HG02610 (cell line): ENCODE results near the gene PARD3B.

Source experiments
- ATAC-seq: cut with Tn5 transposase; IDR thresholded peaks from one replicate; pipeline ENCODE4 v1.9.1; 2021; ENCODE audit warnings: mild to moderate bottlenecking, moderate library complexity; ENCODE audit not compliant: unreplicated experiment

Gene PARD3B

DNA sequence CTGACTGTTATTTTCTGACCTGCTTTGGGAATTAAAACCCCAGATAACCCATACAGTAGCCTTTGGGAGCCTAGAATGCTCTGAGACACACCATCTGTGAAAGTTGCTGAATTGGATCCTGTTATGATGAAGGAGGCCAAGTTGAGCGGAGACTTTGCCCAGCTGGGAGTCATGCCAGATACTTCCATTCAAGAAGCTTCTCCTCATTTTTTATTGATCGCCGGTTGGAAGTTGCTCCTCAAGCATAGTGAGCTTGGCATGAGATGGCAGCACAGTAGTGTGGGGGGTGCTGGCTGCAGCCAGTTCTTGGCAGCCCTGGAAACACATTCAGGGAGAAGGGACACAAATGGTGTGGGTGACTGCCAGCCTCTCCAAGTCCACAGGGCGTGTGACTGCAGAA lies 866.3 kb downstream of the PARD3B start:
- no peak for ATAC-seq

DNA sequence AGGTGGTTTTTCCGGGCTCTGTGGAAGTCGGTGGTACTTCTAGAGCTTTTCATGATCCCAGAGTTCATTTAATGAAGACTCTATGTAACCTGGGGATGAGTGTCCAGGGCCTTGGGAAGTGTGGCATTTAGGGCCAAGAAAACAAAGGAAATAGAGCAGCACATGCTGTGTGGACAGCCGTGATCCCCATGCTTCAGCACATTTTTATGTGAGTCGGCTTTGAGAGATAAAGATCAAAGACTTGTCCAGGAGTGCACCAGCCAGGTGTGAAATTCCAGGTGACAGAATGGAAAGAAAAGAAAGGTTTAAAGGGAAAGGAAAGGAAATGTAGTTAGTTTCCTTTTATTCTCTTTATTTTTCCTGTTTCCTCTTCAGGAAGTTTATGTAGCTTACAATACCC lies 879.1 kb downstream of the PARD3B start:
- ATAC-seq, result no peak

- no peak for ATAC-seq
Measured at GRCh38 chr2:205425102-205425501, 879.8 kb downstream of the PARD3B start.

DNA sequence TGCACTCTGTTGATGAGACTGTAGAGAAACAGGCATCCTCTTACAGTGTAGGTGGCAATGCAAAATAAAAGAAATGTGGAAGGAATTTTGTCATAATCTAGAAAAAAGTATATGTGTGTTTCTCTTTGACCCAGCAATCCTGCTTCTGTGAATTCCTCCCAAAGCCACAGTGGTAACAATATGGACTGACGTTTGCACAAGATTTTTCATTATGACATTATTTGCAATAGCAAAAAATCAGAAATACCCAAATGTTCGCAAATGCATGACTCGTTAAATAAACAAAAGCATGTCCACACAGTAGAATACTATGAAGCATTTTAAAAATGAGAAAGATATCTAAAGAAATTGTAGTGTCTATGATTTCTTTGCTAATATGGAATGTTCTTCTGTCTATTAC lies 881.8 kb downstream of the PARD3B start:
- no peak for ATAC-seq

GRCh38 chr2:205428811-205429210 lies 883.5 kb downstream of the PARD3B start:
- no peak for ATAC-seq

- ATAC-seq, result no peak
Measured at GRCh38 chr2:205435970-205436369, 890.7 kb downstream of the PARD3B start.

- ATAC-seq, result no peak
Measured at GRCh38 chr2:205438241-205438640, 893.0 kb downstream of the PARD3B start.

DNA sequence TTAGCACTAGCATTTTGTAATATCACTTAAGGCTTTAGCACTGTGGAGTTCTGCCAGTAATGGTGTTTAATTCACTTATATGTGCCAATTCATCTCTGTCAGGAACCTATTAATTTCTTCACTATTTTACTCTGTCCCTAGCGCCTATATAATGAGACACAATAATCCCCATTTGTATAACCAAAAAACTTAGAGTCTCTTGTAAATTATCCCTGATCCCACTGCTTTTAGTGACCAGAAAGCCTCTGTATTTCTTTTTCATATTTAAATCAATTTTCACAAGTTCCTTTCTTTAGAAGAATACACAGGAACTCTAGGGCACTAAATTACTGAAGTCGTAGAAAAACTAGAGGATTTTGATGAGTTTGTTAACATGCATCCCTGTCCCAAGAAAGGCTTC lies 894.3 kb downstream of the PARD3B start:
- no peak for ATAC-seq

DNA sequence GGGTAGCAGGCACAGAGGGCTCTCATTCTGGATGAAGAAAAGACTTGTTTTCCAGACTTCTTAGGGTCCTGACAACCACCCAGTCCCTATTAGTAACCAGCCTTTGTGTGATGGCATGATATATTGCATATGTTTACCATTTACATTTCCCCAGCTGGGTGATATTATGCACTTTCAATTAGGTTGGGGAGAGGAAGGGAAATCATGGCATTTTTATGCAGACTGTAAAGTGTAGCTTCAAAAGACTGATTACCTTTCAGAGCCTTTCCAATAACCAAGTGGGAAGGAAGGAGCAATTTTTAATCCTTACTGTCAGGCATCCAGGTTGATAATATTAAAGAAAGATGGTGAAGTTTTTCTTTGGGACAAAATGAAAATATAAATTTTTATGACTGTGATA lies 896.2 kb downstream of the PARD3B start:
- no peak for ATAC-seq

GRCh38 chr2:205448189-205448588 lies 902.9 kb downstream of the PARD3B start:
- no peak for ATAC-seq

DNA sequence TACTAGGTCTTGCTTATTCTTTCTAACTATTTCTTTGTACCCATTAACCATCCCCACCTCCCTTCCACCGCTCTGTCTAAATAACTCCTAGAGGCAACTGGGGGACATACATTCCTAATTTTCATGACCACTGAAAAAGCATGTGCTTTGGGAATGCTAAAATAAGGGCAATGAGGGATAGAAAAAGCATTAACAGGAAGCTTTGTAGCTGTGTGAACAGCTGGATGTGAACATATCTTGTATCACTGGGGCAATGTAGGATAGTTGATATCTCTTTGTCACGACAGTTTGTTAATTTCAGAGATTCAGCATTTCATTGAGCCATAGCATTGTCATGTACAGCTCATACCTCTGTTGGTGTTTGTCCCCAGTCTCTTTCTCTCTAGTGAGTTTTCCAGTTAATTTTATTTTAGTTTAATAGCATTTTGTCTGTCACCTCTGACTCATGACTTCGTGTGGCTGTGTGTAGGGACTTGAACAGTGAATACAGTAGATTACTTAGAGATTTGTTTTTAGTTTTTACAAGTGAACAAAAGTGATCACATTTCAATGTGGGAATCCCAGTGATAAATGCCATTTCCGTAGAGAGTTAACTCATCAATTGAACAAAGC lies 906.7 kb downstream of the PARD3B start:
- ATAC-seq, result no peak

- ATAC-seq, result no peak
Measured at GRCh38 chr2:205453202-205453601, 907.9 kb downstream of the PARD3B start.

GRCh38 chr2:205456682-205457081 lies 911.4 kb downstream of the PARD3B start:
- no peak for ATAC-seq

GRCh38 chr2:205460217-205460616 lies 914.9 kb downstream of the PARD3B start:
- no peak for ATAC-seq

GRCh38 chr2:205461169-205461568 lies 915.9 kb downstream of the PARD3B start:
- ATAC-seq, result peak; percentile 31

DNA sequence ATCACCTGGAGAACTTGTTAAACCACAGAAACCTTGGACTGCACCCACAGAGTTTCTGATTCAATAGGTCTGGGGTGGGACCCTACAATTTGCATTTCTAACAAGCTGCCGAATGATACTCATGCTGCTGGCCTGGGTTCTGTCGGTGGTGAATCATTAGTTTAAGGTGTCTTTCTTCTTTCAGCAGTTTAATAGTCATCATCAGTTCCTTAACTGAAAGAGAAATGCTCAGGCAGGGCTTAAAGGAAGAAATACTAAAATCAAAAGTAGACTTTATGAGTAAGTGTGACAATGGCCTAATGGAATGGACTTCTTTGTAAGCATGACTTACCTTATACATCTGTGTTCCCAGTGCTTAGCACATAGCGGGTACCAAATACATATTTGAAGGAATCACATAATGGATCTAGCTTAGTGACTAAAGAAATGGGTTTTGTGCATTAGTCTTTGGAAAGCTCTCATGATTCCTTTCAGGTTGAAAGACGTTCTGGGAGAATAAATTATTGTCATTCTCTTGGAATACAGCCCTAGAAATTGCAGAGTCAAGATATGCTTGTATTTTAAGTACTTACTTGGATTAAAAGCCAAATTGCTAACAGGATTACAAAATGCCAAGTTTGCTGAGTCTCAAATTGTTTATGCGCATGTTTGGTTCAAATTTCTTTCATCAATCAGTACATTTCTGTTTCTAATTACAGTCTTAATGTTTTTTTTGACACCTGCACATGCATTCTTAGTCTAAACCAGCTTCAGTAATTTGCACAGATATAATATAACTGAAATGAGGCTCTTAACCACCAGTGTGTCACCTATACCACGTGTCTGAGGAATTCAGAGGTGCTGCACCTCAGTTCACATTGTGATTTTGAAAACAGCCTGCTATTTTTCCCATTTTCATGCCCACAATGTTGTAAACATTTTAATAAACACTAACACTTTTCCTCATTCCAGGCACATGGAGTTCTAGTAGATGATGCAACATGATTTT lies 916.7 kb downstream of the PARD3B start:
- peak; percentile 88 for ATAC-seq

GRCh38 chr2:205462681-205463345 lies 917.5 kb downstream of the PARD3B start:
- no peak for ATAC-seq

DNA sequence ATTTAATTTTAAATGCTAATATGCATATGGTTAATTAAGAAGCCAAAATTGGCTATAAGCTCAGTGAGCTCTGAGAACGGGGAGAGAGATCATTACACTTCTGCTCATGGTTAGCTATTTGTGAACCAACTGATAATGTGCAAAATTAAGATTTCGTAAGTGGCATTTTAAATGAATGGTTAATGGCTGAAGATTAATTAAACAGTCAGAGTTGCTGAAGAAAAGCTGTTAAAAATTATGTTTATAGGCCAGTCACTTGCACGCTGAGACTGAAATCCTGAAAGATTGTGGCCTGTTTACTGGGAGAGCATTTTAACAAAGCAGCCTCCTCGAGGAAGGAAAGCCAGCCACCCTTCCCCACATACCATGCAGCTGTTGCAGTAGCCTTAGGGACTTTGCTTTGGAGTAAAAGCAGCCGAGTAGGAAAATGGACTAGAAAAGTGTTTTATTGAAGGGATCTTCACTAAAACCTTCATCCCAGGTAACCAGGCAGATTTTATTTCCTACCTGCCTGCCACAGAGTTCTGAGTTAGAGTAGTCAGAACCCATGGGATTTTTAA lies 918.3 kb downstream of the PARD3B start:
- ATAC-seq, result no peak

DNA sequence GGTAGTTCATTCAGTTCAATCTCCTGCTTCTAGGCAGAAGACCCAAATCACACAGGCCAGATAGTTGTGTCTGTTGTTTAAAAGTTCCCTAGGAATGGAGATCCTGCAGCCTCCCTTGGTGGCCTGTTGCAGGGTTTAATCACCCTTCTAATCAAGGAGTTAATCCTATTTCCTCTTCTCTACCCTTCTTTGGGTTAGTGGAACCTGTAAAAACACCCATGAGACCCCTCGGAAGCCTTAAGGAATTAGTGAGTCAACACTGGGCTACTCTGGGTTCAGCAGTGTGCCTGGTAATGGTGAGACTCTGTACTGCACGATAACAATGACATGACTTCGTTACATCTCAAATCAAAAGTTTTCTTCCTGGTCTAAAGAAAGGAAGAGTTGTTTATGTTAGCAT lies 919.4 kb downstream of the PARD3B start:
- no peak for ATAC-seq

- no peak for ATAC-seq
Measured at GRCh38 chr2:205465791-205466190, 920.5 kb downstream of the PARD3B start.

DNA sequence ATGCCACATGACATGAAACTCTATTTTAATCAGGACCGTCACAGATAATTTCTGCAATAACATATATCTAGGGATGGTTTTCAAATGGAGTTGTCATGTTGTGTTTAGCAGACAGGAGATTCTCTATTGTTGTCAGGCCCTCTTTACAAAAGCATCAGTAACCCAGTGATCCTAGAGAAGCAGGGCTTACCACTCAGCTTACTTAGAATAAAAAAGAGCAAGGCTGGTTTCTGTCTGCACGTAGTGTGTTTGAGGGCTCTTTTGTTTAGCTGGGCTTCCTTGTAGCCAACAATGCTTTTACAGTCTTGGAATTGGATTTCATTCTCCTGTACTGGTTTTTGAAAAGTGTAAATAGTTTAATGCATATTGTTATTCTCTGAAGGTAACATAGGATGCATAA lies 926.5 kb downstream of the PARD3B start:
- ATAC-seq, result no peak
